Left ventricle myocardium inferior (tissue), 1 donor: ENCODE results near the gene KIF1C. TPM values are rescaled to one million over a fixed set of nuclear protein-coding genes. Genes with fewer than 3 reads are reported as not detected.

ENCODE experiments used
- DNase-seq: peaks from one replicate; pipeline ENCODE4 v3.0.0-alpha.2; 2020
- H3K27ac ChIP-seq: fragments of 200-600 bp; replicated peaks from 2 replicates; pipeline ENCODE4 v1.8.0; 2021
- H3K27me3 ChIP-seq: fragments of 200-600 bp; 2 replicates; pipeline ENCODE4 v1.8.0; 2021; ENCODE audit warnings: low read depth
- H3K36me3 ChIP-seq: fragments of 200-600 bp; 2 replicates; pipeline ENCODE4 v1.8.0; 2021
- H3K4me1 ChIP-seq: fragments of 200-600 bp; 2 replicates; pipeline ENCODE4 v1.8.0; 2021
- H3K4me3 ChIP-seq: fragments of 200-600 bp; 2 replicates; pipeline ENCODE4 v1.8.0; 2021; ENCODE audit warnings: mild to moderate bottlenecking, moderate library complexity
- H3K9me3 ChIP-seq: fragments of 200-600 bp; replicated peaks from 2 replicates; pipeline ENCODE4 v1.8.0; 2021
- intact Hi-C: fragments of 100-400 bp; cut with micrococcal nuclease; formaldehyde crosslinking; loops from one replicate; pipeline ENCODE4 v1.11.0; 2022
- total RNA-seq: library from RNA; stranded (reverse); fragmentation: NEBNext Ultra II Directional; extraction: Animal tissue kit (Norgen Biotek cat#: 25700); gene quantifications from one replicate; pipeline ENCODE4 v1.2.1, GENCODE V29; 2021
- TF ChIP-seq, protein P1 (sequence below): fragments of 200-600 bp; IDR thresholded peaks from 2 replicates; pipeline ENCODE4 v1.8.0; 2021; ENCODE audit warnings: antibody characterized with exemption, mild to moderate bottlenecking, borderline replicate concordance
- donor health status: DM: no; HTN: yes; CAD: no; lungs with severe emphysema.

The KIF1C gene
- total RNA-seq, 1 donor from 2014 or later, result 686 TPM

DNA sequence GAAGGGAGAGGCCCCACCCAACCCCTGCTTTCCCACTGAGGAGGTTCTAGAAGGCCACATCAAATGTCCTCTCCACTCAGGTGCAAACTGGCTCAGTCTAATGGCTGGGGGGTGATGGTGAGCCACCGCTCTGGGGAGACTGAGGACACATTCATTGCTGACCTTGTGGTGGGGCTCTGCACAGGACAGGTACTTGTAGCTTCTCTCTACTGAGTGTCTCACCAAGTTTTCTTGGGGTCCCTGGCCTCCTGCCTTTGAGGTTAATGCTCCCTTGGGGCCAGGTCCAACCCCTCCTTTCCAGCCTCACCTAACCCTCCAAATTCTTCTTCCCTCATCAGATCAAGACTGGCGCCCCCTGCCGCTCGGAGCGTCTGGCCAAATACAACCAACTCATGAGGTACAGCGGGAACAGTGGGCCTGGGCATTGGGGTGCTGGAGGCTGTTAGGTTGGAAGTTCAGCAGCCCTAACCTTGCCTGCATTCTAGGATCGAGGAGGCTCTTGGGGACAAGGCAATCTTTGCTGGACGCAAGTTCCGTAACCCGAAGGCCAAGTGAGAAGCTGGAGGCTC, 41.2 kb upstream of the KIF1C start:
- H3K9me3 ChIP-seq, result no peaks in the 10 kb centered on the region
- peaks cover 34% of the 10 kb centered on the region for H3K4me1 ChIP-seq
- TF ChIP-seq, protein P1, sequence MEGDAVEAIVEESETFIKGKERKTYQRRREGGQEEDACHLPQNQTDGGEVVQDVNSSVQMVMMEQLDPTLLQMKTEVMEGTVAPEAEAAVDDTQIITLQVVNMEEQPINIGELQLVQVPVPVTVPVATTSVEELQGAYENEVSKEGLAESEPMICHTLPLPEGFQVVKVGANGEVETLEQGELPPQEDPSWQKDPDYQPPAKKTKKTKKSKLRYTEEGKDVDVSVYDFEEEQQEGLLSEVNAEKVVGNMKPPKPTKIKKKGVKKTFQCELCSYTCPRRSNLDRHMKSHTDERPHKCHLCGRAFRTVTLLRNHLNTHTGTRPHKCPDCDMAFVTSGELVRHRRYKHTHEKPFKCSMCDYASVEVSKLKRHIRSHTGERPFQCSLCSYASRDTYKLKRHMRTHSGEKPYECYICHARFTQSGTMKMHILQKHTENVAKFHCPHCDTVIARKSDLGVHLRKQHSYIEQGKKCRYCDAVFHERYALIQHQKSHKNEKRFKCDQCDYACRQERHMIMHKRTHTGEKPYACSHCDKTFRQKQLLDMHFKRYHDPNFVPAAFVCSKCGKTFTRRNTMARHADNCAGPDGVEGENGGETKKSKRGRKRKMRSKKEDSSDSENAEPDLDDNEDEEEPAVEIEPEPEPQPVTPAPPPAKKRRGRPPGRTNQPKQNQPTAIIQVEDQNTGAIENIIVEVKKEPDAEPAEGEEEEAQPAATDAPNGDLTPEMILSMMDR, result peak; percentile 26
- intact Hi-C loops, result no loop called here
- no peak for DNase-seq
- H3K36me3 ChIP-seq, result peaks cover 38% of the 10 kb centered on the region
- peak overlapping the region; percentile 10 for H3K27ac ChIP-seq
- no peak overlapping the region for H3K4me3 ChIP-seq
- H3K27me3 ChIP-seq, result no peaks in the 10 kb centered on the region

DNA sequence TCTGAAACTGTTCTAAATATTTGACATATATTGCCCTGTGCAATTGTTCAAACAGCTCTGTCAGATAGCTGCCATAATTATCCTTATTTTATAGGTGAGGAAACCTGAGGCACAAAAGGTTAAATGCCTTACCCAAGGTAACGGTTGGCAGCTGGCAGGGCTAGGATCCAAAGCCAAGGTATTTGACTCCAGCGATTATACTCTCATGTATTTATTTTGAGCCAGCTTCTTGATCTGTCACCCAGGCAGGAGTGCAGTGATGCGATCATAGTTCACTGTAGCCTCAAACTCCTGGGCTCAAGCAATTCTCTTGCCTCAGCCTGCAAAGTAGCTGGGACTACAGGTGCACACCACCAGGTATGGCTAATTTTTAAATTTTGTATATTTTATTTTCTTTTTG, 39.6 kb upstream of the KIF1C start:
- peaks cover 26% of the 10 kb centered on the region for H3K4me1 ChIP-seq
- no peaks in the 10 kb centered on the region for H3K9me3 ChIP-seq
- H3K27me3 ChIP-seq, result no peaks in the 10 kb centered on the region
- DNase-seq, result no peak
- peaks cover 52% of the 10 kb centered on the region for H3K36me3 ChIP-seq
- TF ChIP-seq, protein P1, result no peak
- intact Hi-C loops, result no loop called here
- peak overlapping the region; percentile 58 for H3K27ac ChIP-seq
- H3K4me3 ChIP-seq, result no peak overlapping the region

DNA sequence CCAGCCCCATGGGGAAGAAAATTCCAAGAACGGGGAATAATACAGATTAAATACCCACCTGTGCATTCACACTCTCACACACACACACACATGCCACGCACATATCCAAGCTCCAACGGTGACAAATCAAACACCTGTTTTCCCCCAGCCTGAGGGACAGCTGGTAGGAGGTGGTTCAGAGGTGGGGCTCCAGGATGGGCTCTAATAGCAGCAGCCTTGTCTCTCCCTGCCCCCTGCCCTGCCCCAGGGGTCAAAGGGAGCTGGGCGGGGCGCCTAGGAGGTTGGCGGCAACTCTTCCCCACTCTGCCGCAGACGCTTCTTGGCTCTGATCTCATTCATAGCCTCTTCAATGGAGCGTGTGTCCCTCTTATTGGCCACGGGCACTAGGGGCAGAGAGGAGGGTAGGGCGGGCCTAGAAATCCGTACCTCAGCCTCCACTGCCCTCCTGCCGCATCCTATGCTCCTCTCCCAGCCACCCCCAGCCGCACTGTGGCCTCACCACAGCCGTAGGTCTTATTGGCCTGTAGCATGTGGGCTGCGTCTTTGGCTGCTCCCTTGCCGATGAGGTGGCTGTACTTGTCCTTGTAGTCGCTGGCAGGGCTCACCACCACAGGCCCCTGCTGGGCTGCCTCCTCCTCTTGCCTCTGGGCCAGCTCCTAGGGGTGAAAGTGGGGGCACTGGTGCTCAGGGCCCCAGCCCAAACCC, 38.3 kb upstream of the KIF1C start:
- H3K9me3 ChIP-seq, result no peaks in the 10 kb centered on the region
- TF ChIP-seq, protein P1, result no peak
- intact Hi-C loops, result no loop called here
- H3K27me3 ChIP-seq, result no peaks in the 10 kb centered on the region
- DNase-seq, result no peak
- H3K4me3 ChIP-seq, result no peak overlapping the region
- H3K27ac ChIP-seq, result no peak overlapping the region
- peaks cover 17% of the 10 kb centered on the region for H3K4me1 ChIP-seq
- peaks cover 53% of the 10 kb centered on the region for H3K36me3 ChIP-seq

DNA sequence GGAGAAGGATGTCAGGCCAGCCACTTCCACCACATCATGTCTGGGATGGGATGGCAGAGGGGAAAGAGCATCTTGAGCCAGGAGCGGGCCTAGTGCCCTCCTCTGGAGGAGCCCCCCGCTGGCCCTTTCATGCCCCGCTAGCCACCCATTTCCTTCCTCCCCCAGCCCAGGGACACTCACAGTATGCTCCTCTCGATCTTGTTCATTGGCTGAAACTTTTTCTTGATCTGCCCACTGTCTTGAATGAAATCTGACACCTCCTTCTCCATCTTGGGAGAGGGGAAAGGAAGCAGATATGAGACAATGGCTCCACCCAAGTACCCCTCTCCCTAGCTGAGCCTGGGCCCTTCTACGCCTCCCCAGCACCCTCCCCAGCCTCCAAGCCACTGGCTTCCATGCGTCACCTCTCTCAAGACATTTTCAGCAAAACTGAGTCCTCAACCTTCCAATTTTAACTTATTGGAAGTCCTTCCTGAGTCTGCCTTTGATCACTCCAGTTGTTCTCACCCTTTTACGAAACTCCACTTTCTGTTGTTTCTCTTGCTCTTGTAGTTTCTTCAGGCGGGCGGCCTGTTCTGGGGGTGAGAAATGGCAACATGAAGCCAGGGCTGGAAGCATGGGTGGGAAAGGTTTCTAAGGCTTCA, 37.3 kb upstream of the KIF1C start:
- Histone ChIP-seq H3K27me3 (no peaks in the 10 kb centered on the region), H3K36me3 (peaks cover 56% of the 10 kb centered on the region), H3K4me3 (no peak overlapping the region), H3K27ac (no peak overlapping the region), H3K9me3 (no peaks in the 10 kb centered on the region), H3K4me1 (peaks cover 21% of the 10 kb centered on the region)
- intact Hi-C loops, result no loop called here
- TF ChIP-seq, protein P1, result no peak
- DNase-seq, result no peak

DNA sequence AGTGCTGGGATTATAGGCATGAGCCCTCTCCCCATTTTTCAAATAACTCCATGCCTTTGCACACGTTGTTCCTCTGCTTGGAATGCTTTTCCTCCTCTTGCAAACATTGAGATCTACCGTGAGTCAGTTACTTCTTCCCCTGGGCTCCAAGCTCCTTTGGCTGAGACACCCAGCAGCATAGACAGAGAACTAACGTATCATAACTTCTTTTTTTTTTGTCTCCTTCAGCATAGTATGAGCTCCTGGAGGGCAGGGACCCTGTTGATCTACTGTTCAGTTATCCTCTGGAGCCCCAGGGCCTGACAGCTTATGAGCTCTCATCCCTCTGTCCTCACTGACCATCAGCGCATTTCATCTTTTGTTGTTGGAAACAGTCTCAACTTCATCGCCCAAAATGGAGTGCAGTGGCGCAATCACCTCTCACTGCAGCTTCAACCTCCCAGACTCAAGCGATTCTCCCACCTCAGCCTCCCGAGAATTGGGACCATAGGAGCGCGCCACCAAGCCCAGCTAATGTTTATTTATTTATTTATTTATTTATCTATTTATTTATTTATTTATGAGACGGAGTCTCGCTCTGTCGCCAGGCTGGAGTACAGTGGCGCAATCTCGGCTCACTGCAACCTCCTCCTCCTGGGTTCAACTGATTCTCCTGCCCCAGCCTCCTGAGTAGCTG, 32.3 kb upstream of the KIF1C start:
- peak overlapping the region; percentile 90 for H3K4me3 ChIP-seq
- intact Hi-C loops, result no loop called here
- TF ChIP-seq, protein P1, result no peak

More for the DNA sequence above, 32.3 kb upstream of the KIF1C start:
- H3K9me3 ChIP-seq, result no peaks in the 10 kb centered on the region
- peak overlapping the region; percentile 98 for H3K27ac ChIP-seq
- H3K36me3 ChIP-seq, result peaks cover 41% of the 10 kb centered on the region
- peaks cover 42% of the 10 kb centered on the region for H3K4me1 ChIP-seq
- no peaks in the 10 kb centered on the region for H3K27me3 ChIP-seq
- DNase-seq, result no peak
